ENCODE measurements around the gene GPC6.

Gene GPC6

GRCh38 chr13:93539914-93540313 is 313.3 kb downstream of the GPC6 start:
- Histone ChIP-seq H3K27ac (ENCODE audit: low read depth, low read length) (no peak overlapping the region), H3K79me1 (ENCODE audit: low read length) (no peaks in the 10 kb centered on the region), H3K14ac (ENCODE audit: low read length) (no peak overlapping the region), H2AK5ac (ENCODE audit: low read length) (no peak overlapping the region), H3K4me2 (ENCODE audit: low read length) (no peak overlapping the region), H3K4me3 (ENCODE audit: low read depth, low read length) (no peak overlapping the region), H3K23ac (ENCODE audit: low read length) (no peak overlapping the region), H3K79me2 (ENCODE audit: control insufficient read depth, insufficient read depth, low read length, poor library complexity) (no peaks in the 10 kb centered on the region), H2BK12ac (ENCODE audit: low read length) (no peak overlapping the region), H3K4me1 (ENCODE audit: control insufficient read depth in 1 of 2, insufficient read depth in 2 of 2, low read length in 2 of 2) (no peaks in the 10 kb centered on the region), H2BK120ac (ENCODE audit: insufficient read depth, low read length, poor library complexity) (no peak overlapping the region), H3K36me3 (ENCODE audit: control insufficient read depth in 1 of 2, insufficient read depth in 2 of 2, low read length in 2 of 2) (no peaks in the 10 kb centered on the region), H4K8ac (ENCODE audit: low read depth, low read length) (no peak overlapping the region), H3K18ac (ENCODE audit: low read length) (no peak overlapping the region), H4K91ac (ENCODE audit: low read depth, low read length) (no peak overlapping the region), H3K4ac (ENCODE audit: low read depth, low read length) (no peak overlapping the region), H2AFZ (ENCODE audit: insufficient read depth, low read length, poor library complexity) (no peak overlapping the region), H3K27me3 (ENCODE audit: insufficient read depth, low read length) (no peaks in the 10 kb centered on the region), H4K12ac (ENCODE audit: low read depth, low read length) (no peak overlapping the region), H3K9me3 (ENCODE audit: insufficient read depth, low read depth, low read length) (no peaks in the 10 kb centered on the region), H3K9ac (ENCODE audit: low read length) (no peak overlapping the region), H2BK5ac (ENCODE audit: low read depth, low read length, poor library complexity) (no peak overlapping the region)
- WGBS (ENCODE audit: extremely low coverage, insufficient coverage, insufficient read length), result no CpG with 5 or more reads among the region's 6 CpGs
- DNase-seq, result no peak

GRCh38 chr13:93547886-93548285 is 321.3 kb downstream of the GPC6 start:
- no peak overlapping the region for H4K8ac ChIP-seq (ENCODE audit: low read depth, low read length)
- H3K14ac ChIP-seq (ENCODE audit: low read length), result no peak overlapping the region
- DNase-seq, result no peak
- H3K79me1 ChIP-seq (ENCODE audit: low read length), result no peaks in the 10 kb centered on the region
- H3K79me2 ChIP-seq (ENCODE audit: control insufficient read depth, insufficient read depth, low read length, poor library complexity), result no peaks in the 10 kb centered on the region
- H3K27me3 ChIP-seq (ENCODE audit: insufficient read depth, low read length), result no peaks in the 10 kb centered on the region
- no peak overlapping the region for H2BK120ac ChIP-seq (ENCODE audit: insufficient read depth, low read length, poor library complexity)
- H3K4ac ChIP-seq (ENCODE audit: low read depth, low read length), result no peak overlapping the region
- H4K12ac ChIP-seq (ENCODE audit: low read depth, low read length), result no peak overlapping the region
- no peak overlapping the region for H2BK5ac ChIP-seq (ENCODE audit: low read depth, low read length, poor library complexity)
- H2BK12ac ChIP-seq (ENCODE audit: low read length), result no peak overlapping the region
- H3K4me2 ChIP-seq (ENCODE audit: low read length), result no peak overlapping the region
- H2AK5ac ChIP-seq (ENCODE audit: low read length), result no peak overlapping the region
- H3K18ac ChIP-seq (ENCODE audit: low read length), result no peak overlapping the region
- H3K27ac ChIP-seq (ENCODE audit: low read depth, low read length), result no peak overlapping the region
- no peaks in the 10 kb centered on the region for H3K36me3 ChIP-seq (ENCODE audit: control insufficient read depth in 1 of 2, insufficient read depth in 2 of 2, low read length in 2 of 2)
- H3K4me3 ChIP-seq (ENCODE audit: low read depth, low read length), result no peak overlapping the region
- peaks cover 0 to 2% of the 10 kb centered on the region in 2 experiments for H3K4me1 ChIP-seq (ENCODE audit: control insufficient read depth in 1 of 2, insufficient read depth in 2 of 2, low read length in 2 of 2)
- no peak overlapping the region for H2AFZ ChIP-seq (ENCODE audit: insufficient read depth, low read length, poor library complexity)
- no peak overlapping the region for H3K23ac ChIP-seq (ENCODE audit: low read length)
- H3K9me3 ChIP-seq (ENCODE audit: insufficient read depth, low read depth, low read length), result no peaks in the 10 kb centered on the region
- no peak overlapping the region for H3K9ac ChIP-seq (ENCODE audit: low read length)
- no peak overlapping the region for H4K91ac ChIP-seq (ENCODE audit: low read depth, low read length)

- no peak overlapping the region for H3K4me3 ChIP-seq (ENCODE audit: low read depth, low read length)
- H3K79me2 ChIP-seq (ENCODE audit: control insufficient read depth, insufficient read depth, low read length, poor library complexity), result no peaks in the 10 kb centered on the region
- DNase-seq, result no peak
- no peak overlapping the region for H4K8ac ChIP-seq (ENCODE audit: low read depth, low read length)
- H2BK120ac ChIP-seq (ENCODE audit: insufficient read depth, low read length, poor library complexity), result no peak overlapping the region
- no peak overlapping the region for H2BK12ac ChIP-seq (ENCODE audit: low read length)
- no peaks in the 10 kb centered on the region for H3K27me3 ChIP-seq (ENCODE audit: insufficient read depth, low read length)
- H3K9ac ChIP-seq (ENCODE audit: low read length), result no peak overlapping the region
- H4K91ac ChIP-seq (ENCODE audit: low read depth, low read length), result no peak overlapping the region
- no peak overlapping the region for H3K14ac ChIP-seq (ENCODE audit: low read length)
- WGBS (ENCODE audit: extremely low coverage, insufficient coverage, insufficient read length), result no CpG with 5 or more reads among the region's 4 CpGs
- no peaks in the 10 kb centered on the region for H3K79me1 ChIP-seq (ENCODE audit: low read length)
- H3K4me2 ChIP-seq (ENCODE audit: low read length), result no peak overlapping the region
- no peaks in the 10 kb centered on the region for H3K9me3 ChIP-seq (ENCODE audit: insufficient read depth, low read depth, low read length)
- H3K27ac ChIP-seq (ENCODE audit: low read depth, low read length), result no peak overlapping the region
- H3K36me3 ChIP-seq (ENCODE audit: control insufficient read depth in 1 of 2, insufficient read depth in 2 of 2, low read length in 2 of 2), result no peaks in the 10 kb centered on the region
- no peak overlapping the region for H2BK5ac ChIP-seq (ENCODE audit: low read depth, low read length, poor library complexity)
- no peak overlapping the region for H2AFZ ChIP-seq (ENCODE audit: insufficient read depth, low read length, poor library complexity)
- no peak overlapping the region for H3K23ac ChIP-seq (ENCODE audit: low read length)
- H3K4me1 ChIP-seq (ENCODE audit: control insufficient read depth in 1 of 2, insufficient read depth in 2 of 2, low read length in 2 of 2), result peaks cover 2 to 3% of the 10 kb centered on the region in 2 experiments
- H3K4ac ChIP-seq (ENCODE audit: low read depth, low read length), result no peak overlapping the region
- H3K18ac ChIP-seq (ENCODE audit: low read length), result no peak overlapping the region
- no peak overlapping the region for H4K12ac ChIP-seq (ENCODE audit: low read depth, low read length)
- no peak overlapping the region for H2AK5ac ChIP-seq (ENCODE audit: low read length)
These were observed 322.9 kb downstream of the GPC6 start for GRCh38 chr13:93549326-93550005.

- Histone ChIP-seq H3K4me3 (ENCODE audit: low read depth, low read length) (no peak overlapping the region), H3K79me2 (ENCODE audit: control insufficient read depth, insufficient read depth, low read length, poor library complexity) (no peaks in the 10 kb centered on the region), H3K4me1 (ENCODE audit: control insufficient read depth in 1 of 2, insufficient read depth in 2 of 2, low read length in 2 of 2) (peaks cover 2 to 3% of the 10 kb centered on the region in 2 experiments), H2BK5ac (ENCODE audit: low read depth, low read length, poor library complexity) (no peak overlapping the region), H3K9ac (ENCODE audit: low read length) (no peak overlapping the region), H2AK5ac (ENCODE audit: low read length) (no peak overlapping the region), H4K91ac (ENCODE audit: low read depth, low read length) (no peak overlapping the region), H3K23ac (ENCODE audit: low read length) (no peak overlapping the region), H4K8ac (ENCODE audit: low read depth, low read length) (no peak overlapping the region), H3K27me3 (ENCODE audit: insufficient read depth, low read length) (no peaks in the 10 kb centered on the region), H2BK120ac (ENCODE audit: insufficient read depth, low read length, poor library complexity) (no peak overlapping the region), H2BK12ac (ENCODE audit: low read length) (no peak overlapping the region), H3K36me3 (ENCODE audit: control insufficient read depth in 1 of 2, insufficient read depth in 2 of 2, low read length in 2 of 2) (no peaks in the 10 kb centered on the region), H3K27ac (ENCODE audit: low read depth, low read length) (no peak overlapping the region), H3K4me2 (ENCODE audit: low read length) (no peak overlapping the region), H3K4ac (ENCODE audit: low read depth, low read length) (no peak overlapping the region), H2AFZ (ENCODE audit: insufficient read depth, low read length, poor library complexity) (no peak overlapping the region), H3K9me3 (ENCODE audit: insufficient read depth, low read depth, low read length) (no peaks in the 10 kb centered on the region), H3K18ac (ENCODE audit: low read length) (no peak overlapping the region), H3K14ac (ENCODE audit: low read length) (no peak overlapping the region), H3K79me1 (ENCODE audit: low read length) (no peaks in the 10 kb centered on the region), H4K12ac (ENCODE audit: low read depth, low read length) (no peak overlapping the region)
- no peak for DNase-seq
These were observed 323.6 kb downstream of the GPC6 start for GRCh38 chr13:93550236-93550635.
